HEK293T (cell line): ENCODE data around the gene TM4SF20.

Experiments
- CTCF ChIA-PET: fragments of 350-600 bp; formaldehyde crosslinking; extraction: SDS; loops from one replicate; lab custom pipeline; 2021; ENCODE audit warnings: antibody characterized with exemption, inconsistent platforms; lab: Yijun Ruan, JAX
- POLR2A ChIA-PET: fragments of 350-600 bp; formaldehyde crosslinking; extraction: SDS; loops from one replicate; lab custom pipeline; 2020; ENCODE audit warnings: antibody characterized with exemption, inconsistent platforms; lab: Yijun Ruan, JAX
- DNase-seq: peaks from one replicate; pipeline ENCODE4 v3.0.0; 2012; ENCODE audit warnings: mixed read lengths; ENCODE audit errors: extremely low spot score
- ARNT ChIP-seq: fragments of 450-650 bp; IDR thresholded peaks from 2 replicates; pipeline ENCODE4 v1.6.1; 2017; ENCODE audit warnings: mild to moderate bottlenecking
- BHLHE40 ChIP-seq: fragments of 450-650 bp; IDR thresholded peaks from 2 replicates; pipeline ENCODE4 v1.6.1; 2016; ENCODE audit warnings: mild to moderate bottlenecking, moderate library complexity, borderline replicate concordance
- CTBP1 ChIP-seq: fragments of 450-650 bp; IDR thresholded peaks from 2 replicates; pipeline ENCODE4 v1.6.1; 2016; ENCODE audit warnings: borderline replicate concordance
- ELF4 ChIP-seq: fragments of 450-650 bp; IDR thresholded peaks from 2 replicates; pipeline ENCODE4 v1.6.1; 2017; ENCODE audit warnings: antibody characterized with exemption
- FOXA1 ChIP-seq: fragments of 450-650 bp; IDR thresholded peaks from 2 replicates; pipeline ENCODE4 v1.6.1; 2016; ENCODE audit warnings: mild to moderate bottlenecking
- FOXK2 ChIP-seq: fragments of 450-650 bp; IDR thresholded peaks from 2 replicates; pipeline ENCODE4 v1.6.1; 2016; ENCODE audit warnings: mild to moderate bottlenecking
- FOXM1 ChIP-seq: fragments of 450-650 bp; IDR thresholded peaks from 2 replicates; pipeline ENCODE4 v1.6.1; 2017; ENCODE audit warnings: mild to moderate bottlenecking, borderline replicate concordance
- HDGF ChIP-seq: fragments of 450-650 bp; IDR thresholded peaks from 2 replicates; pipeline ENCODE4 v1.6.1; 2017; ENCODE audit warnings: antibody characterized with exemption, borderline replicate concordance
- L3MBTL2 ChIP-seq: fragments of 450-650 bp; conservative IDR thresholded peaks from 2 replicates; pipeline ENCODE4 v1.6.1; 2016; ENCODE audit warnings: mild to moderate bottlenecking
- LEF1 ChIP-seq: fragments of 450-650 bp; IDR thresholded peaks from 2 replicates; pipeline ENCODE4 v1.6.1; 2017; ENCODE audit warnings: mild to moderate bottlenecking, borderline replicate concordance
- NFRKB ChIP-seq: fragments of 450-650 bp; IDR thresholded peaks from 2 replicates; pipeline ENCODE4 v1.6.1; 2016; ENCODE audit warnings: mild to moderate bottlenecking, moderate library complexity
- SP1 ChIP-seq: fragments of 450-650 bp; IDR thresholded peaks from 2 replicates; pipeline ENCODE4 v1.6.1; 2017
- SUZ12 ChIP-seq: fragments of 450-650 bp; IDR thresholded peaks from 2 replicates; pipeline ENCODE4 v1.6.1; 2016; ENCODE audit warnings: mild to moderate bottlenecking
- TARDBP ChIP-seq: fragments of 450-650 bp; IDR thresholded peaks from 2 replicates; pipeline ENCODE4 v1.6.1; 2016
- ZNF384 ChIP-seq: fragments of 450-650 bp; IDR thresholded peaks from 2 replicates; pipeline ENCODE4 v1.6.1; 2016
- TF ChIP-seq, protein P1 (sequence below): fragments of 450-650 bp; IDR thresholded peaks from 2 replicates; pipeline ENCODE4 v1.6.1; 2016

Gene TM4SF20

DNA sequence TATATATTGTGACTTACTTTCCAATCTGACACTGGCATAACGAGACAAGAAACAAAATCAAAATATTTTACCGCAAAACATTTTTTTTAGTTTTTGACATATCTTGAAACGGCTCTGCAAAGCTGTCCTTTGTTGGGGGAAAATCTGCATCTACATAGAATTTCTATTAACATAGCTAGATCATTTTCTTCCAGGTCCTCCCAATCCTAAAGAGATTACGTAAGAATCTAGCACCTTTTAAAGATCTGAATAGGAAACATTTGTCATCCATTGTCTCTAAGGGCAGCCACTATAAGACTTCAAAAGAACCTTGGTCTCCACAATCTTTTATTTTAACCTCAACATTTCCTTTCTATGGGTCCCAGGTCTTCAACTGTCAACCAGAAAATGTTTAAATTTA is 55.3 kb downstream of the TM4SF20 start:
- CTCF ChIA-PET, result no interaction called here
- DNase-seq, result no peak
- TF ChIP-seq L3MBTL2 (no peak), ARNT (no peak)
- POLR2A ChIA-PET, result no interaction called here

DNA sequence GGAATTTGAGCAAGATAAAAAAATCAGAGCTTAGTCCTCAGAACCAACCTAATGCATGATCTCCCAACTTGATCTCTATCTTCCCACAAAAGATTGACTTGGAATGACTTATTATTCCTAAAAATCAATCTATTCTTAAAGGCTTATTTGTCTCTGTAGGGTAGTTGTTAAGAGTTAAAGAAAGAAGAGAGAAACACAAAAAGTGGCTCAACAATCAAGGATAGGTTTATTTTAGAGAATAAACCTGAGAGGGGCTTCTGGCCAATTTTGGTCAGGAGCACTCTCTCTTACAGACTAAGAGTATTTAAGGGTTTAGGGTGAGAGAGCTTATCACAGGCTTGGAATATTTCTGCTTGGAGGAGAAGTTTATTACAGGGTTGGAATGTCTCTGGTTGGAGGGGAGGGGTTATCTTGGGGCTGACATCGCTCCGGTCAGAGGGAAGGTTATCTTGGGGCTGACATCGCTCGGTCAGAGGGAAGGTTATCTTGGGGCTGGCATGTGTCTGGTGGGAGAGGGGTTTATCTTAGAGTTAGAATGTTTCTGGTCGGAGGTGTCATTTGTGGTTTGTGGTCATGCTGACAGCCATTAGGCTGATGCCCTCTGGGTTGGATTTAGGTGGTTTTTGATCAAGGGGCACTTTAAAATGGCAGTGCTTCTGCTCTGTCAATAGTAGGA is 56.4 kb downstream of the TM4SF20 start:
- ChIA-PET POLR2A (no interaction called here), CTCF (no interaction called here)
- no peak for DNase-seq
- TF ChIP-seq LEF1, result no peak
- TF ChIP-seq NFRKB, result no peak
- TF ChIP-seq, protein P1, sequence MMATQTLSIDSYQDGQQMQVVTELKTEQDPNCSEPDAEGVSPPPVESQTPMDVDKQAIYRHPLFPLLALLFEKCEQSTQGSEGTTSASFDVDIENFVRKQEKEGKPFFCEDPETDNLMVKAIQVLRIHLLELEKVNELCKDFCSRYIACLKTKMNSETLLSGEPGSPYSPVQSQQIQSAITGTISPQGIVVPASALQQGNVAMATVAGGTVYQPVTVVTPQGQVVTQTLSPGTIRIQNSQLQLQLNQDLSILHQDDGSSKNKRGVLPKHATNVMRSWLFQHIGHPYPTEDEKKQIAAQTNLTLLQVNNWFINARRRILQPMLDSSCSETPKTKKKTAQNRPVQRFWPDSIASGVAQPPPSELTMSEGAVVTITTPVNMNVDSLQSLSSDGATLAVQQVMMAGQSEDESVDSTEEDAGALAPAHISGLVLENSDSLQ, result no peak
- TF ChIP-seq SP1, result no peak
- no peak for TF ChIP-seq BHLHE40
- TF ChIP-seq FOXM1, result no peak
- TF ChIP-seq CTBP1, result no peak
- TF ChIP-seq ZNF384, result no peak
- TF ChIP-seq ELF4, result no peak
- TF ChIP-seq FOXK2, result no peak
- TF ChIP-seq L3MBTL2, result no peak
- TF ChIP-seq ARNT, result no peak

DNA sequence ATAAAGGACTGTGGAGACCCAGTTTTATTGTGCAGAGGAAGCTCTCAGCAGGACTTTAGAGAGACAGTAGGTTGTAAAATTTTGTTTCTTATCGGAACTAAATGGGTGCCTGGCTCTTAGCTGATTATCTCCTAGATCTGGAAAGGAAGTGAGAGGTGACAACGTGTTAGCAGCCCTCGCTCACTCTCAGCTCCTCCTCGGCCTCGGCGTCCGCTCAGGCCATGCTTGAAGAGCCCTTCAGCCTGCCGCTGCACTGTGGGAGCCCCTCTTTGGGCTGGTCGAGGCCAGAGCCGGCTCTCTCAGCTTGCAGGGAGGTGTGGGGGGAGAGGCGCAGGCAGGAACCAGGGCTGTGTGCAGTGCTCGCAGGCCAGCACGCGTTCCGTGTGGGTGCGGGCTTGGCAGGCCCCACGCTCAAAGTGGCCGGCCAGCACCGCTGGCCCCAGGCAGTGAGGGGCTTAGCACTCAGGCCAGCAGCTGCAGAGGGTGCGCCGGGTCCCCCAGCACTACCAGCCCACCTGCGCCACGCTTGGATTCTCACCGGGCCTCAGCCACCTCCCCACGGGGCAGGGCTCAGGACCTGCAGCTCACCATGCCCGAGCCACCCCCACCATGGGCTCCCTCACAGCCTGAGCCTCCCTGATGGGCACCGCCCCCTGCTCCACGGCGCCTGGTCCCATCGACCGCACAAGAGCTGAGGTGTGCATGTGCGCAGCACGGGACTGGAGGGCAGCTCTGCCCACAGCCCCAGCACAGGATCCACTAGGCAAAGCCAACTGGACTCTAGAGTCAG is 58.6 kb downstream of the TM4SF20 start:
- ChIA-PET POLR2A (no interaction called here), CTCF (no interaction called here)
- DNase-seq, result no peak
- TF ChIP-seq NFRKB, result no peak
- no peak for TF ChIP-seq FOXA1
- TF ChIP-seq CTBP1, result no peak
- no peak for TF ChIP-seq FOXM1
- TF ChIP-seq BHLHE40, result no peak

DNA sequence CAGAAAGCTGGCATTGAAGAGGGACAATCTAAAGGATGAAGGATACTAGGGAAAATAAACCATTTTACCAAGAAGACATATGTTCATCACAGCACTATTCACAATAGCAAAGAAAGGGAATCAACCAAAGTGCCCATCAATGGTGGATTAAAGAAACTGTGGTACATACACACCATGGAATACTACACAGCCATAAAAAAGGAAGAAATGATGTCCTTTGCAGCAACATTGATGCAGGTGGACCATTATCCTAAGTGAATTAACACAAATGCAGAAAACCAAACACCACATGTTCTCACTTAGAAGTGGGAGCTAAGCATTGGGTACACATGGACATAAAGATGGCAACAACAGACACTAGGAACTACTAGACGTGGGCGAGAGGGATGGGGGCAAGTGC is 61.3 kb downstream of the TM4SF20 start:
- POLR2A ChIA-PET, result no interaction called here
- CTCF ChIA-PET, result no interaction called here
- no peak for TF ChIP-seq TARDBP
- TF ChIP-seq BHLHE40, result no peak
- TF ChIP-seq ELF4, result no peak
- no peak for TF ChIP-seq FOXA1
- TF ChIP-seq HDGF, result no peak
- no peak for TF ChIP-seq LEF1
- no peak for TF ChIP-seq FOXM1
- no peak for TF ChIP-seq NFRKB
- TF ChIP-seq SUZ12, result no peak
- TF ChIP-seq, protein P1, result no peak
- TF ChIP-seq ARNT, result no peak
- no peak for TF ChIP-seq SP1
- TF ChIP-seq FOXK2, result no peak
- no peak for TF ChIP-seq ZNF384
- TF ChIP-seq CTBP1, result no peak
- TF ChIP-seq L3MBTL2, result no peak
- DNase-seq, result no peak

DNA sequence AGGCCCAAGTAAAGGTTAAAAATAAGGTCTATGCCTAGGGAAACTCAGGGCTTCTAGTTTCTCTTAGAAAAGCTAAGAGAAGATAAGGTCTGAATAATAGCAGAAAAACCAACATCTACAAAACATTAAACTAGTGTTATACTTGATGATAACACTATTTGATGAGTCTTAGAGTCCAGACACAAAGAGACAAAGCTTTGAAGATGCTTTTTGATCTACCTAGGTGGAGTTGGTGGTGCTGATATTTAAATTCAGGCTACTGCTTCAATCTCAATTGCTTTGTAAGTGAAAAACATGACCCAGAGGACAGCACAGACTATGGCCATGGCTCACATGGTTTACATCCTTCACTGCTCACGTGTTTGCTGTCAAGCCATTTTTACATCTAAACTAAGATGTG is 65.8 kb downstream of the TM4SF20 start:
- no peak for TF ChIP-seq BHLHE40
- no peak for TF ChIP-seq HDGF
- no peak for TF ChIP-seq ARNT
- TF ChIP-seq, protein P1, result no peak
- TF ChIP-seq TARDBP, result no peak
- TF ChIP-seq ZNF384, result no peak
- no peak for TF ChIP-seq FOXK2
- no peak for TF ChIP-seq FOXA1
- TF ChIP-seq SUZ12, result no peak
- no peak for TF ChIP-seq ELF4
- TF ChIP-seq SP1, result no peak
- no peak for TF ChIP-seq L3MBTL2
- no peak for TF ChIP-seq NFRKB
- no peak for TF ChIP-seq LEF1
- TF ChIP-seq FOXM1, result no peak
- no peak for DNase-seq
- ChIA-PET CTCF (no interaction called here), POLR2A (no interaction called here)

DNA sequence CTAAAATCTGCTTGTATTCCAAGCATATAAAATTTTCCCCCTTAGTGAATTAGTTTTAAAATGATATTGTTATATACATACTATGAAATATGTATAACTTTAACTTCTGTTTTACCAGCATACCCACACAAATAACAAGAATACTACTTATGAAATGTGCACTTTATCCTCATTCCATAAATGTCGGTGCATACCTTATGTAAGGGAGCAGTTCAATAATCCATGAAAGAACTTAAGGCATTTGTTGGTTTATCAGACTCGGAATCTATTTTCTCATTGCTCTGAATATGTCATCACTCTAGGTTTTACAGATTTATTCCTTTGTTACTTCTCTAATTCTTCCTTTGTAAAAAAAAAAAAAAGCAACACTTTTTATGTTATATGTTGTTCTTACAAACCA is 66.5 kb downstream of the TM4SF20 start:
- DNase-seq, result no peak
- ChIA-PET POLR2A (no interaction called here), CTCF (no interaction called here)
- TF ChIP-seq LEF1 (no peak), BHLHE40 (no peak), NFRKB (no peak), SP1 (no peak), HDGF (no peak), FOXK2 (no peak), TARDBP (no peak)
- TF ChIP-seq, protein P1, result no peak
